Panc1 (cell line): ENCODE results near the gene ZCCHC13. TPM values are rescaled to one million over a fixed set of nuclear protein-coding genes. Genes with fewer than 3 reads are reported as not detected.

Experiments
- ATAC-seq: fragments of 200-7000 bp; cut with Tn5 transposase; 2 replicates; pipeline ENCODE4 v1.9.1; 2020; ENCODE audit warnings: mild to moderate bottlenecking, moderate library complexity
- BruUV-seq: library from RNA; stranded (reverse); fragments of 400-500 nt; replicated peaks from 2 replicates; lab custom pipeline; 2021; lab: Mats Ljungman, UMichigan
- CTCF ChIA-PET: fragments of 300-600 bp; sonication (Branson Sonifier 250); formaldehyde crosslinking; loops from one replicate; lab custom pipeline; 2022; ENCODE audit warnings: antibody characterized with exemption; lab: Charles Lee
- POLR2A ChIA-PET: fragments of 300-600 bp; sonication (Branson Sonifier 250); formaldehyde crosslinking; loops from one replicate; lab custom pipeline; 2022; ENCODE audit warnings: antibody characterized with exemption; lab: Charles Lee
- DNase-seq: peaks from one replicate; pipeline ENCODE4 v3.0.0-alpha.2; 2010; ENCODE audit warnings: low read depth, low spot score
- H3K27ac ChIP-seq: 2 replicates; pipeline ENCODE4 v1.5.1; 2011; ENCODE audit warnings: mild to moderate bottlenecking, low read length, inconsistent platforms
- H3K27me3 ChIP-seq: fragments of 200-500 bp; sonication (Bioruptor generic); 2 replicates; pipeline ENCODE4 v1.6.0; 2014; ENCODE audit warnings: low read length, inconsistent platforms; ENCODE audit not compliant: control insufficient read depth, insufficient read depth
- H3K36me3 ChIP-seq: fragments of 200-500 bp; sonication (Bioruptor generic); 2 replicates; pipeline ENCODE4 v1.5.1; 2014; ENCODE audit warnings: inconsistent platforms, mild to moderate bottlenecking, low read length, moderate library complexity; ENCODE audit not compliant: control insufficient read depth, insufficient read depth
- H3K4me1 ChIP-seq: 2 replicates; pipeline ENCODE4 v1.5.1; 2011; ENCODE audit warnings: inconsistent platforms, mild to moderate bottlenecking, low read length, moderate library complexity; ENCODE audit not compliant: control insufficient read depth, insufficient read depth
- H3K4me3 ChIP-seq, 2 experiments: 2 replicates each; pipeline ENCODE4 v1.5.1; 2011 to 2012; ENCODE audit warnings: low read depth in 2 of 2, low read length in 2 of 2, mild to moderate bottlenecking in 2 of 2, inconsistent platforms in 1 of 2, moderate library complexity in 1 of 2
- H3K9me3 ChIP-seq: fragments of 200-500 bp; sonication (Bioruptor generic); 2 replicates; pipeline ENCODE4 v1.5.1; 2014; ENCODE audit warnings: low read depth, mild to moderate bottlenecking, inconsistent platforms, low read length, moderate library complexity; ENCODE audit not compliant: control insufficient read depth, insufficient read depth
- POLR2AphosphoS5 ChIP-seq: IDR thresholded peaks from 2 replicates; pipeline ENCODE4 v1.6.1; 2012; ENCODE audit warnings: mild to moderate bottlenecking, low read depth, low read length, moderate library complexity
- REST ChIP-seq, 2 experiments: IDR thresholded peaks; 2 replicates each; pipeline ENCODE4 v1.6.1; 2011 to 2012; ENCODE audit warnings: low read depth in 2 of 2, control low read depth in 1 of 2, low read length in 1 of 2, mild to moderate bottlenecking in 1 of 2, moderate library complexity in 1 of 2; ENCODE audit not compliant: insufficient read depth in 1 of 2
- SIN3A ChIP-seq: IDR thresholded peaks from 2 replicates; pipeline ENCODE4 v1.6.1; 2012; ENCODE audit warnings: low read depth, mild to moderate bottlenecking, low read length, moderate library complexity, borderline replicate concordance; ENCODE audit not compliant: insufficient read depth
- TCF7L2 ChIP-seq: IDR thresholded peaks from 2 replicates; pipeline ENCODE4 v1.6.1; 2011; ENCODE audit warnings: mild to moderate bottlenecking, low read depth, low read length, inconsistent platforms
- in situ Hi-C: cut with HindIII; loops from 2 replicates; pipeline ENCODE4 v1.10.0; 2016; ENCODE audit warnings: low sequenced_read_pairs, low pct_unique_long_range_greater_than_20kb
- intact Hi-C: fragments of 100-400 bp; cut with micrococcal nuclease; formaldehyde crosslinking; loops from one replicate; pipeline ENCODE4 v1.10.0; 2022; ENCODE audit not compliant: unreplicated experiment
- total RNA-seq: library from RNA; stranded (reverse); gene quantifications from one replicate; pipeline ENCODE4 v1.2.1, GENCODE V29; 2021; ENCODE audit not compliant: unreplicated experiment
- TF ChIP-seq, protein P1 (sequence below): fragments of 450-650 bp; IDR thresholded peaks from 2 replicates; pipeline ENCODE4 v1.5.1; 2017; ENCODE audit warnings: mild to moderate bottlenecking

Gene ZCCHC13
- total RNA-seq, 1 experiment from 2014 or later = not detected

DNA sequence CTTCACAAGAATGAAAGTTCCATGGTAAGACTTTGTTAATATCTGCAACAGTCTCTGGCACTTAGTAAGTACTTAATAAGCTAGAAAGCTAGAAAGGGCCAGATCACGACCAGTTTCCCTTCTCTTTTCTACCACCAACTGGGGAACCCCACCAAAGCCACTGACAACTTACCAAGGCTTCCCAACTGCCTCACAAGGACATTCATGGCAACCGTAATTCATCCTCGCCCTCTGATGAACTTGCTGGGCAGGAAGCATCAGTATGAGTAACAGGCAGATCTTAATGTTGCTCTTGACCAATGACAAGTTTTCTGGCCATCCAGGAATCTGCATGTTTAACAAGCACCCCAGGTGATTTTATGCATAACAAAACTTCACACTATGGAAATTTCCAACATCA, 23.2 kb upstream of the ZCCHC13 start:
- DNase-seq (no peak), ATAC-seq (no peak)
- intact Hi-C loops (no loop called here), in situ Hi-C loops (no loop called here)
- Histone ChIP-seq H3K9me3 (no peaks in the 10 kb centered on the region), H3K36me3 (peaks cover 22% of the 10 kb centered on the region), H3K4me1 (peaks cover 19% of the 10 kb centered on the region), H3K4me3 (no peak overlapping the region), H3K27me3 (no peaks in the 10 kb centered on the region), H3K27ac (no peak overlapping the region)
- TF ChIP-seq POLR2AphosphoS5 (no peak), REST (IDR thresholded peaks at IDR 0.05; ENCODE audit: insufficient read depth in 1 of 2, low read depth in 2 of 2, low read length in 1 of 2) (no peak), TCF7L2 (no peak), SIN3A (no peak)
- TF ChIP-seq, protein P1, sequence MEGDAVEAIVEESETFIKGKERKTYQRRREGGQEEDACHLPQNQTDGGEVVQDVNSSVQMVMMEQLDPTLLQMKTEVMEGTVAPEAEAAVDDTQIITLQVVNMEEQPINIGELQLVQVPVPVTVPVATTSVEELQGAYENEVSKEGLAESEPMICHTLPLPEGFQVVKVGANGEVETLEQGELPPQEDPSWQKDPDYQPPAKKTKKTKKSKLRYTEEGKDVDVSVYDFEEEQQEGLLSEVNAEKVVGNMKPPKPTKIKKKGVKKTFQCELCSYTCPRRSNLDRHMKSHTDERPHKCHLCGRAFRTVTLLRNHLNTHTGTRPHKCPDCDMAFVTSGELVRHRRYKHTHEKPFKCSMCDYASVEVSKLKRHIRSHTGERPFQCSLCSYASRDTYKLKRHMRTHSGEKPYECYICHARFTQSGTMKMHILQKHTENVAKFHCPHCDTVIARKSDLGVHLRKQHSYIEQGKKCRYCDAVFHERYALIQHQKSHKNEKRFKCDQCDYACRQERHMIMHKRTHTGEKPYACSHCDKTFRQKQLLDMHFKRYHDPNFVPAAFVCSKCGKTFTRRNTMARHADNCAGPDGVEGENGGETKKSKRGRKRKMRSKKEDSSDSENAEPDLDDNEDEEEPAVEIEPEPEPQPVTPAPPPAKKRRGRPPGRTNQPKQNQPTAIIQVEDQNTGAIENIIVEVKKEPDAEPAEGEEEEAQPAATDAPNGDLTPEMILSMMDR = no peak
- ChIA-PET POLR2A (no interaction called here), CTCF (no interaction called here)
- no TSS peak for BruUV-seq

DNA sequence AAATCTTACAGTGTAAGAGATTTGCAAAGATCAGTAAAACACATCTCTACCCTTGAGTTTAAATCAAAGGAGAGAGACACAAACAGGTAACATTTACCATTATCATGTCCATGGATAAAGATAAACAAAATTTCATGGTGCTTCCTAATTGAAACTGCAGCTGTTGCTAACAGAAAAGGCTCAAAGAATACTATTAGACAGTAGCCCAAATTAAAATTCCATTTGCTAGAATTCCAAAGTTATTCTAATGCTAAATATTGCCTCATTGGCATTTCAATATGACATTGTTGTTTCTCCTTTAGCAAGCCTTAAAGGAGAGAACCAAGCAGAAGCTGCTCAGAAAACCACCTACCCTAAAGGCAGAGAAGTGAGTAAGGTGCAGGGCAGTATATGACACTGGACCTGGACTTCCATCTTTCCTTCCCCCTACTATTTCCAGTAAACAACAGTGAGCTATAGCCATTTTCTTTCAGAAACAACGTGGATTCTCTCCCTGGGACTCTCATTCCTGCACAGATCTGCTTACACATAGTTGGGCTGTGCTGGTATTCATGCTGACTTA, 19.5 kb upstream of the ZCCHC13 start:
- ChIA-PET POLR2A (interaction anchor here (0.6 kb wide), 1 partner anchor 60 kb away, joined by 4 read pairs; no protein-coding TSS in a partner anchor), CTCF (no interaction called here)
- in situ Hi-C loops = no loop called here
- TF ChIP-seq TCF7L2 (no peak), SIN3A (no peak), POLR2AphosphoS5 (no peak), REST (IDR thresholded peaks at IDR 0.05; ENCODE audit: insufficient read depth in 1 of 2, low read depth in 2 of 2, low read length in 1 of 2) (no peak)
- TF ChIP-seq, protein P1 = no peak
- peak overlapping the region; percentile 12; the same call in 1 of the 2 replicates for H3K27ac ChIP-seq
- BruUV-seq = no TSS peak
- peaks cover 44% of the 10 kb centered on the region for H3K4me1 ChIP-seq
- intact Hi-C loops = no loop called here
- H3K4me3 ChIP-seq = no peak overlapping the region
- ATAC-seq (no peak), DNase-seq (no peak)
- no peaks in the 10 kb centered on the region for H3K9me3 ChIP-seq
- H3K36me3 ChIP-seq = peaks cover 17% of the 10 kb centered on the region
- H3K27me3 ChIP-seq = no peaks in the 10 kb centered on the region
